Aorta (tissue), 5 donors: ENCODE data around the gene STT3B. TPM values are rescaled to one million over a fixed set of nuclear protein-coding genes. Genes with fewer than 3 reads are reported as not detected.
"Not testable (repeated sequence)": the region's sequence is repeated elsewhere in the genome, so short reads cannot be mapped to it uniquely, and the experiment has no call there.

Source experiments
- ATAC-seq: fragments of 200-7000 bp; cut with Tn5 transposase; one replicate; pipeline ENCODE4 v1.9.1; 2022; ENCODE audit warnings: moderate library complexity; ENCODE audit not compliant: low FRiP score
- DNase-seq, 2 donors: peaks; one replicate each; pipeline ENCODE4 v3.0.0-alpha.2; 2020
- H3K27ac ChIP-seq, 2 donors: one replicate each; pipeline ENCODE4 v1.5.1; 2013; ENCODE audit warnings: low read length in 2 of 2, mild to moderate bottlenecking in 2 of 2, moderate library complexity in 2 of 2, control low read depth in 1 of 2, inconsistent platforms in 1 of 2, low read depth in 1 of 2
- H3K27me3 ChIP-seq, 2 donors: one replicate each; pipeline ENCODE4 v1.6.1; 2013; ENCODE audit warnings: control low read depth in 1 of 2, low read length in 1 of 2, mild to moderate bottlenecking in 1 of 2, moderate library complexity in 1 of 2; ENCODE audit not compliant: insufficient read depth in 2 of 2, control insufficient read depth in 1 of 2
- H3K36me3 ChIP-seq, 2 donors: one replicate each; pipeline ENCODE4 v1.6.1; 2013; ENCODE audit warnings: control low read depth in 1 of 2, low read length in 1 of 2, mild to moderate bottlenecking in 1 of 2; ENCODE audit not compliant: insufficient read depth in 2 of 2, control insufficient read depth in 1 of 2
- H3K4me1 ChIP-seq, 2 donors: one replicate each; pipeline ENCODE4 v1.6.1; 2013; ENCODE audit warnings: low read length in 2 of 2, control low read depth in 1 of 2, mild to moderate bottlenecking in 1 of 2, moderate library complexity in 1 of 2; ENCODE audit not compliant: insufficient read depth in 2 of 2, control insufficient read depth in 1 of 2
- H3K4me3 ChIP-seq, 2 donors: one replicate each; pipeline ENCODE4 v1.5.1; 2013; ENCODE audit warnings: low read length in 2 of 2, control low read depth in 1 of 2, mild to moderate bottlenecking in 1 of 2
- H3K9me3 ChIP-seq: one replicate; pipeline ENCODE4 v1.6.1; 2013; ENCODE audit warnings: mild to moderate bottlenecking, low read length; ENCODE audit not compliant: control insufficient read depth
- WGBS, 2 donors: extraction: QIAGEN DNeasy Blood & Tissue Kit; methylation state at CpG; one replicate each; pipeline ENCODE4 v1.1.7; 2013; 5-methylcytosine and 5-hydroxymethylcytosine counted together
- intact Hi-C, 2 donors: fragments of 100-400 bp; cut with DNase I; formaldehyde crosslinking; loops; one replicate each; pipeline versions ENCODE4 v1.14.2 to v1.15.0; 2022
- polyA plus RNA-seq, 2 donors: library from polyadenylated mRNA; stranded (reverse); fragments of 200-250 nt; gene quantifications; one replicate each; pipeline ENCODE4 v1.2.3, GENCODE V29; 2013
- total RNA-seq, 2 donors: library from RNA; stranded (reverse); fragmentation: NEBNext Ultra II Directional; extraction: Animal tissue kit (Norgen Biotek cat#: 25700); gene quantifications; one replicate each; pipeline ENCODE4 v1.2.1, GENCODE V29; 2021
- donor health status: healthy with polysubstance abuse.
- donor health status: Bipolar disorder and iron deficiency.
- donor health status: DM: no; HTN: no; CAD: no.
- donor health status: DM: no; HTN: no; CAD: no.
- donor health status: DM: yes; HTN: yes; CAD: no.

STT3B gene
- total and polyA plus RNA-seq, 4 donors: 40.9 to 92.3 (median 76.1) TPM

DNA sequence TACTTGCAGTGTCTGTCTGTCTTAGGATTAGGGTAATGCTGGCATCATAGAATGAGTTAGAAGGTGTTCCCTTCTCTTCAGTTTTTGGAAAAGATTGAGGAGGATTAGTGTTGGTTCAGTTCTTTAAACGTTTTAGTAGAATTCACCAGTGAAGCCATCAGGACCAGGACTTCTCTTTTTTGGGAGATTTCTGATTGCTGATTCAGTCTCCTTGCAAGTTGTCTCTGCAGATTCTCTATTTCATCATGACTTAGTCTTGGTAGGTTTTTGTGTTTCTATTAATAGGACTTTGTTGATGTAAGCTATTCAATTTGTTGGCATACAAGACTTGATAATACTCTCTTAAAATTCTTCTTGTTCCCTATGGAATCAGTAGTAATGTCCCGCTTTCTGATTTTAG, 48.9 kb downstream of the STT3B start:
- no peaks in the 10 kb centered on the region for H3K9me3 ChIP-seq
- H3K27ac ChIP-seq: no peak overlapping the region
- H3K36me3 ChIP-seq: no peaks in the 10 kb centered on the region
- no peak overlapping the region for H3K4me3 ChIP-seq
- ATAC-seq: no peak
- DNase-seq: no peak
- H3K4me1 ChIP-seq: no peaks in the 10 kb centered on the region
- no peaks in the 10 kb centered on the region for H3K27me3 ChIP-seq
- intact Hi-C loops: no loop called here
- 82 to 86% methylated on average over 2 of the region's 2 CpGs for WGBS, 2 donors

DNA sequence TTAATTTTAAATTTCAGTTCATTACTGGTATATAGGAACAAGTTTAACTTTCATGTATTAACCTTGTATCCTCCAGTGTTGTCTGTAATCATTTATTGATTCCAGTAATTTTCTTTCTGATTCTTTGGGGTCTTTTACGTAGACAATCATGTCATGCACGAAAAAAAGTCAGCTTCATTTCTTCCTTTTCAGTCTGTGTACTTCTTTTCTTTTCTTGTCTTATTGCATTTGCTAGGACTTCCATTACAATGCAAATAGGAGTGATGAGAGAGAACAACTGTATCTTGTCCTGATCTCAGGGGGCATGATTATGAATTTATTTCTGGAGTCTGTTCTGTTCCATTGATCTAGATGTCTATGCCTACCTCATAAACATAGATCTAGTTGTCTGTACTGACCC, 56.5 kb downstream of the STT3B start:
- H3K9me3 ChIP-seq: no peaks in the 10 kb centered on the region
- no peak overlapping the region for H3K27ac ChIP-seq
- H3K36me3 ChIP-seq: no peaks in the 10 kb centered on the region
- 97% methylated on average over 2 of the region's 2 CpGs for WGBS, 2 donors
- intact Hi-C loops: no loop called here
- H3K27me3 ChIP-seq: no peaks in the 10 kb centered on the region
- H3K4me3 ChIP-seq: no peak overlapping the region
- no peaks in the 10 kb centered on the region for H3K4me1 ChIP-seq
- DNase-seq: no peak
- ATAC-seq: no peak

DNA sequence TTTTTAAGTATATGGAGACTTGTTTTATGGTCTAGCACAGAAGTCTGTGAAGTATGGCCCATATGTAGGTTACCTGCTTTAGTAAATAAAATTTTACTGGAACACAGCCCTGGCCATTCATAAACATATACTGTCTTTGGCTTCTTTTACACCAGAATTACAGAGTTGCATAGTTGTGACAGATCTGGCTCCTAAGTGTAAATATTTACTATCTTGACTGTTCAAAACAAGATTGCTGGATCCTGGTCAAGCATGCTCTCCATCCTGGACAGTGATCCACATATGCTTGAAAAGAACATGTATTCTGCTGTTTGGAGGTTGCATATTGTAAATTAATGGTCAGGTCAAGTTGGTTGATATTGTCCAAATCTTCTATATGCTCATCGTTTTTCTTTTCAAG, 57.9 kb downstream of the STT3B start:
- 98 to 100% methylated on average over 1 of the region's 1 CpG for WGBS, 2 donors
- no peak for ATAC-seq
- Histone ChIP-seq H3K27ac (no peak overlapping the region), H3K27me3 (no peaks in the 10 kb centered on the region), H3K36me3 (no peaks in the 10 kb centered on the region), H3K9me3 (no peaks in the 10 kb centered on the region), H3K4me1 (no peaks in the 10 kb centered on the region), H3K4me3 (no peak overlapping the region)
- intact Hi-C loops: no loop called here
- no peak for DNase-seq

DNA sequence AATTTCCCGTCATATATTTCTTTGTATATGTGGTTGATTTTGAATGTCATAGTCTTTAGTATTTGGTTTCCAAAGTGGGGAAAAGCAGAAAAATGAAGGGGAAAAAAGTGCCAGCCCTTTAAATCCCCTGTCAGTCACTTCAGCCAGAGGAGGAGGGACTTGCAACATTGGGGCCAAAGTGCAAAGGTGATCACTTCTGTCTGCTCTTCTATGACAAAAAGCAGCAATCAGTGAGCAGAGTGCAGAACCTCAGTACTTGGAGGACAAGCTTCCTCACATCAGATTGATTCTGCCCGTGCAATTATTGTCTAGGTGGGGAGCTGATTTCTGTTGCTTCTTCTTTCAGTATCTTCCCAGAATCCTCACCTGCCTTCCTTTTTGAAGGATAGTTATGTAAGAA, 60.0 kb downstream of the STT3B start:
- Histone ChIP-seq H3K27me3 (no peaks in the 10 kb centered on the region), H3K36me3 (no peaks in the 10 kb centered on the region), H3K4me3 (no peak overlapping the region), H3K27ac (no peak overlapping the region), H3K4me1 (no peaks in the 10 kb centered on the region), H3K9me3 (no peaks in the 10 kb centered on the region)
- no peak for DNase-seq
- 97 to 98% methylated on average over 2 of the region's 2 CpGs for WGBS, 2 donors
- no peak for ATAC-seq
- intact Hi-C loops: no loop called here

DNA sequence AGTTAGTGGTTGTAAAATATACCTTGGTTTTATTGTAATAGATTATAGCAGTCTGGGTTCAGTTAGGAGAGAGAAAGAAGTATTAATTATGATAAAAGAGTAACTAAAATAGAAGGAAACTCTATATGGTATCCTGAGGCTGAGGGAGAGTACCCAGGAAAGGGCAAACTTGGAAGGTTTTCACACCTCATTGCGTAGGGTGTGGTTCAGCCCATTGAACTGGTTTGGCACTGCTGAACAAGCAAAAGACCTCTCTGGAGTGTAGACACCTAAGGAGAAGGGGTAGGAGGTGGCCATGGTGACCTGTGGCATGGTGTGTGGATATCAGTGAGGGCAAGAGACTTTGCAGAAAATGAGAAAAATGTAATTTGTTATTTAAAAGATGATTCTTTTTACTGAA, 63.5 kb downstream of the STT3B start:
- WGBS, 2 donors: 92 to 94% methylated on average over 1 of the region's 1 CpG
- H3K4me1 ChIP-seq: no peaks in the 10 kb centered on the region
- DNase-seq (no peak), ATAC-seq (no peak)
- H3K27ac ChIP-seq: no peak overlapping the region
- H3K4me3 ChIP-seq: no peak overlapping the region
- no peaks in the 10 kb centered on the region for H3K9me3 ChIP-seq
- intact Hi-C loops: no loop called here
- H3K36me3 ChIP-seq: no peaks in the 10 kb centered on the region
- no peaks in the 10 kb centered on the region for H3K27me3 ChIP-seq

DNA sequence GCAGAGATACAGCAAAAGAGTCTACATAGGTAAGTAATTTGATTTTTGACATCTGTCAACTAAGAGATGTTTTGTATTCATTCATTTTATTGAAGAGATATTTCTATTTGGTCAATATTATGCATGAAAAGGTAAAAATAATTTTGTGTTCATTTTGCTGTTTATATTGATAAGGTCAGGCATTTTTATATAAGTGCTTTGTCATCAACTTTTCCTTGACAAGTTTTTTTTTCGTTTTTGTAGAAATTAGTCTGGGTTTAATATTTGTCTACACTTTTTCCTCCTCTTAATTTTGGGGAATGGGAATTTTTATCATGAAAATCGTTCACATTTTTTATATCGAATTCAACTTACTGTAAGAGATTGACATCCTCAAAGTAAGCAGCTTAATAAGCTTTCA, 67.7 kb downstream of the STT3B start:
- Histone ChIP-seq H3K27me3 (no peaks in the 10 kb centered on the region), H3K4me3 (no peak overlapping the region), H3K27ac (no peak overlapping the region), H3K4me1 (no peaks in the 10 kb centered on the region), H3K36me3 (no peaks in the 10 kb centered on the region), H3K9me3 (no peaks in the 10 kb centered on the region)
- 94 to 95% methylated on average over 3 of the region's 3 CpGs for WGBS, 2 donors
- DNase-seq: no peak
- no peak for ATAC-seq
- intact Hi-C loops: no loop called here

DNA sequence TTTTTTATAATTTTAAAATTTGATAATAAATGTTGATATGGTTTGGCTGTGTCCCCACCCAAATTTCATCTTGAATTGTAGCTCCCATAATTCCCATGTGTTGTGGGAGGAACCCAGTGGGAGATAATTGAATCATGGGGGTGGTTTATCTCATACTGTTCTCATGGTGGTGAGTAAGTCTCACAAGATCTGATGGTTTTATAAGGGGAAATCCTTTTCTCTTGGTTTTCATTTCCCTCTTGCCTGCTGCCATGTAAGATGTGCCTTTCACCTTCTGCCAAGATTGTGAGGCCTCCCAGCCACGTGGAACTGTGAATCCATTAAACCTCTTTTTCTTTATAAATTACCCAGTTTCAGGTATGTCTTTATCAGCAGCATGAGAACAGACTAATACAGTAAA, 72.6 kb downstream of the STT3B start:
- intact Hi-C loops, H3K27me3 ChIP-seq, H3K9me3 ChIP-seq, H3K4me3 ChIP-seq, ATAC-seq, H3K4me1 ChIP-seq, H3K27ac ChIP-seq, DNase-seq, H3K36me3 ChIP-seq: not testable (repeated sequence)
- 96% methylated on average over 1 of the region's 1 CpG for WGBS, 2 donors

DNA sequence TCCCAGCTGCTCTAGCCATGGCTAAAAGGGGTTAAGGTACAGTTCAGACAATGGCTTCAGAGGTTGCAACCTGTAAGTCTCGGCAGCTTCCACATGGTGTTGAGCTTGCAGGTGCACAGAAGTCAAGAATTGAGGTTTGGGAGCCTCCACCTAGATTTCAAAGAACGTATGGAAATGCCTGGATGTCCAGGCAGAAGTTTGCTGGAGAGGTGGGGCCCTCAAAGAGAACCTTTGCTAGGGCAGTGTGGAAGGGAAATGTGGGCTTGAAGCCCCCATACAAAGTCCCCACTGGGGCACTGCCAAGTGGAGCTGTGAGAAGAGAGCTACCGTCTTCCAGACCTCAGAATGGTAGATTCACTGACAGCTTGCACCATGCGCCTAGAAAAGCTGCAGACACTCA, 73.7 kb downstream of the STT3B start:
- Histone ChIP-seq H3K27me3 (no peaks in the 10 kb centered on the region), H3K27ac (no peak overlapping the region), H3K4me3 (no peak overlapping the region), H3K36me3 (peaks cover 0 to 3% of the 10 kb centered on the region in 2 donors), H3K9me3 (peaks cover 6% of the 10 kb centered on the region), H3K4me1 (no peaks in the 10 kb centered on the region)
- intact Hi-C loops: no loop called here
- 98 to 99% methylated on average over 4 of the region's 4 CpGs for WGBS, 2 donors
- no peak for DNase-seq
- no peak for ATAC-seq

DNA sequence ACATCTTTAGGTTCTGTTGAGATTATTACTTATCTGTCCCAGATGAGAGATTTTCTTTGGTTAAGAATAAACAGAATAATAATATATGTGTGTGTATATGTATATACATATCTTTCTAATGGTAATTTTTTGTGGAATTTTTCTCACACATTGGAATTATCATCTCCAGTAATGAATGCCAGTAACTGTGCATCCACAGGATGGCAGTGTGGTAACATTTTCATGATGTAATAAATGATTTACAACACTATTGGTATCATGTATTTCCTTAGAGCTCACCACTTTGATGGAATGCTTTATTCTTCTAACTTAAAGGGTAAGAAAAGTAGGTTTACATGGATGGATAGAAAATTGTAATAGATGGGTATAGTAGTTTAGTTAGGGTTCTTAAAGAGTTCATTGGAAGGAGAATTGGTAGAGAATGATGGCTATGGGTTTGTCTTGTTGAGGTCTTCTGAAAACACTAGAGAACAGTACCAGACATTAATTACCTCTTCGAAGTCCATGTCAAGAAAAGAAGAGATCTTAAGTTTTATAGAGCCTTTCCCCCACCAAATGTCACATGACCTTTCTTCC, 78.1 kb downstream of the STT3B start:
- no peak for ATAC-seq
- DNase-seq: no peak
- H3K27ac ChIP-seq: no peak overlapping the region
- no peaks in the 10 kb centered on the region for H3K27me3 ChIP-seq
- no peak overlapping the region for H3K4me3 ChIP-seq
- H3K4me1 ChIP-seq: no peaks in the 10 kb centered on the region
- WGBS, 2 donors: 83 to 92% methylated on average over 1 of the region's 1 CpG
- H3K9me3 ChIP-seq: peaks cover 6% of the 10 kb centered on the region
- intact Hi-C loops: loop anchor here in 1 of 2 donors (5.0 kb wide), 1 partner anchor 157 kb away; no protein-coding TSS in a partner anchor
- peaks cover 0 to 3% of the 10 kb centered on the region in 2 donors for H3K36me3 ChIP-seq
